GM18498 (cell line): ENCODE measurements around the gene KLF6.
A peak's percentile ranks its signal among the peaks of the same experiment; 100 is the strongest.

Source experiments
- ATAC-seq: cut with Tn5 transposase; IDR thresholded peaks from one replicate; pipeline ENCODE4 v1.9.1; 2021; ENCODE audit warnings: mild to moderate bottlenecking, moderate library complexity; ENCODE audit not compliant: unreplicated experiment

The KLF6 gene

DNA sequence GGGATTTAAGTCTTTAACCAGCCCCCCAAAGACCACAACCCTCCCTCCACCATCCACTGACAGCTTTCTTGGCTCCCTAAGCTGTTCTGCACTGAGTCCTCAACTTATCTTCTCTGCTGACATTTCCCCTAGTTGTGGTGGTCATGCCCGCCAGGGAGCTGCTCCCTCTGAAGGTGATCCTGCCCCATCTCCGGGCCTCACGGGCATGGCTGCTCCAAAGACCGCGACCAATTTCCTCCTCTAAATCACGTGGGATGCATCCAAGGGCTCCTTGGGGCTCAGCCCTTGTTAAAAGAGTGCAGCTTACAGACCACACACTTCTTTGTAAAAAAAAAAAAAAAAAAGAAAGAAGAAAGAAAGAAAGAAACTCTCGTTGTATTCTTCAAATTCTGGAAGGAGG lies 27.1 kb upstream of the KLF6 start:
- ATAC-seq, result no peak

DNA sequence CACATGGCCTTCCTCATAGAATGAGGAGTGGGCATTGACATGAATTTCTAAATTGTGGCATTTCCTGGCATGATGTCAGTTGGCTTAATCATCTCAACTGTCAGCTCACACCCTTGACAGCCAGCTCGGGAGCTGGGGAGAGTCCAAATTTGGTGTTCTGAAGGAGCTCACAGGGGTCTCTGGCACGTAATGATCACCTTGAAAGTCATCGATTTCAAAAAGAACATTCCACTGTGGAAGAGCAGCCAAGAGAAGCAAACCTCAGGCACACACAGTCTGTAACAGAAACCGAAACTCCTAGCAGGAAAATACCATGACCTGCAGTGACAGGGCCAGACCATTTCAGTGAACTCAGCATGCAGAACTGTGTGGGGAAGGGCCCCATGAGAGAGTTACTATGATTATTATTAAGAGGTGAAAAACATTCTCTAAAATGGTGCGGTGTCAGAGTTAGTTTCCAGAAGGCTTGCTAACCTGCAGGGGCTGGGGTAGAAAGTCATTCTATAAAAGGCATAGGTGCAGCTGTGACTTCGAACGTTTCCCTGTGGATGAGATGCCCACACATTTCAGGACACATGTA lies 26.4 kb upstream of the KLF6 start:
- ATAC-seq, result peak; percentile 80

- no peak for ATAC-seq
These were observed 23.7 kb upstream of the KLF6 start for GRCh38 chr10:3808689-3809199.

DNA sequence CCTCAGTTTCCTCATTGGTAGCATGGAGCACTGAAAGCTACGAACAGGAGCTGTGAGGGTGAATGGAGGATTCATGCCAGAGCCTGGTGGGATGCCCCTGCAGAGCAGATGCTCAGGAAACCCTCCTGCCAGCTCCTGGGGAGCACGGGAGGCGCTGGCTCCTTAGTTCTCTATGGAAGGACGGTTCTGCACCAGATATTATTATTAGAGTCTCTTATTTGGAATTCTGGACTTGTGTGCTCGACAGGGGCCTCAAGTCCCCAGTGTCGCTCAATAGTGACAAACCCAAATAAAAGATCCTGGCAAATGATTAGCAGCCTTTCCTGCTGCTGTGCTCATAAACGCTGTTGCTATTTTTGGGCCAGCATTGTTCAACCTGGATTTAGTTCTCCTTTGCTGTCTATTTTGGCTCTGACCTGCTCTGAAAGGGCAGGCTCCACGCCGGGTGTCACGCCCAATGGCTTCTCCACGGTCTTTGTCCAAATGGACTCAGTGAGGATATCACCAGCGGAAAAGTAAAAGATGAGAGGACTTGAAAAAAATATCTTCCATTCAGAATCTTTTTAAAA lies 23.0 kb upstream of the KLF6 start:
- ATAC-seq, result no peak

DNA sequence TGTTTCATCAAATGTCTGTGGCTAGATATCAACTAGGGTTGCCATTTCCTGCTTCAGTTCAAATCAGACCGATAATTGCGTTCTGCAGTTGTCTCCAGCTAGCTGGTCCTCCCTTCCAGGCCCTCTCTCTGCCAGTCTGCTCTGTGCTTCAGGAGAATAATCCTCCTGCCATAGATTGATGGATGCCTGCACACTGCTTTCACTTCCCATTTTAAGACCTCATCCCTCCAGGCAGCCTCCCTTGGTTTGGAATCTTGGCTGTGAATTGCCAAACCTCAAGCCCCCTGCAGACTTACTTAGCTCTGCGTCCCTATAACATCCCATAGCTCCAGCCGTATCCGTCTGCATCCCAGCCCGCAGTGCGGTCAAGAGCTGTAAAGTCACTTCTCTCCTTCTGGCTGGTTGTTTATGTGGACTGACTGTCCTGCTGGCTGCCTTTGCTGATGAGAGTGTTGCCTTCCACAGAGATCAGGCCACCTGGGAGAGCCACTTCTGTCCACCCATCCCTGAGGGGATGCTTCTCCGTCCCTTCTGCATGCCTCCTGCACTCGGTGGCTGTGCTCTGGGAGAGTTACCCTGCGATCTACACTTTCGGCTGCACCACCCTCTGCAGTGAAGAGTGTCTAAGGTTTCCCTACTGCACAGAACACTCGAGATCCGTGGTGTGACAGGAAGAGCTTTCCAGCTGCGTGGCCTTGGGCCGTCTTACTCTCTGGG lies 22.4 kb upstream of the KLF6 start:
- ATAC-seq, result no peak

- no peak for ATAC-seq
These were observed 21.6 kb upstream of the KLF6 start for GRCh38 chr10:3806603-3807002.

DNA sequence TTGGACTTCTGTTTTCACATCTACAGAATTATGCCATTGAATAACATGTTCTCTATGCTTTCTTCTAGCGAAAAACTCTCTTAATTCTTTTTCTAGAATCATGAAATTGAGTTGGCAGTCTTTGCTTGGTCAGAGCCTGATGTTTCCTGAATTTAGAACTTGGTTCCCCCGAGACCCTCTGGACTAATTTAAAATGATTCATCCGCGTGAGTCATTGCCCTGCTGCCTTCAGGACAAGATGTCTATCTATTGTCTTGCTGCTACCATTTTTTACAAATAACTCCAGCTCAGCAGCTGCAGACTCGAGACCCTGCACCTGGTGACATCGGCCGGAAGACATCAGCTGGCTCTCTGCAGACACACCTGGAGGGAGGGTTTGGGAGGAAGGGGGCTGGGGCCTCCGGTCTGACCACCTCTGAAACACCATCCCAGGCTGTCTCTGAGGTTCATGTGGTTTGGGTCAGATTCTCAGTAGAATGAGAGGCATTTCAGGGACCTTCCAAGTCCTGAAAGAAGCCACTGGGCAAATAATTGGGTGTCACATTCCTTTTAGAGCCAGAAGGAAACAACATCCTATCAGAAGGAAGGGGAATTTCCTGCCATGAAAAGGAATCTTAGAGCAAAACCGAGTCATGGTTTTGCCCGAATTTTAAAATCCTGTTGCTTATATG lies 20.9 kb upstream of the KLF6 start:
- no peak for ATAC-seq

DNA sequence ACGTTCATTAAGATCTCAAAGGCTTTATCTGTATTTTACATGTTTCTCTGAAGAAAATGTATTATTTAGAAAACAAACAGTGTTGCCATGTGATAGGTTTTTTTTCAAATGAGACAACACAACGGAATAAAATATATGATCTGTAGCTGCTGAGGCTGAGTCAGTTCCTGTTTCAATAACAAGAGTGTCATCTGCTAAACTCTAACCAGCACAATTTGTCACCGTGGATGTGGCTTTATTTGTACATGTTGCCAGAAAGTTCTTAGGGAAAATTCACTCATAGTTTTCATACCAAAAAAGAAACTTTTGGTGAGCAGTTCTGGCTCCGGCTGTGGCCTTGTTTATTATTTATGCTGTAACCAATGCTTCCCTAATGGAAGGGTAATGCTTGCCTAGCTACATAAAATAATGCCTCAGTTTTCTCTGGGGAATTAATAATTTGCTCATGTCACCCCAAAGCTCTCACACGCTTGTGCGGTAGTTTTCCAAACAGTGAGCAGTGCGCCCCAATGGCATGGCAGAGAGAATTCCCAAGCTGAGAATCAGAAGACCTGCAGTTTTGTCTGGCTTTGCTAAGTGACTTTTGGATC lies 20.3 kb upstream of the KLF6 start:
- ATAC-seq, result peak; percentile 48

- ATAC-seq, result no peak
These were observed 19.1 kb upstream of the KLF6 start for GRCh38 chr10:3803927-3804741.

GRCh38 chr10:3803295-3803926 lies 18.4 kb upstream of the KLF6 start:
- no peak for ATAC-seq

DNA sequence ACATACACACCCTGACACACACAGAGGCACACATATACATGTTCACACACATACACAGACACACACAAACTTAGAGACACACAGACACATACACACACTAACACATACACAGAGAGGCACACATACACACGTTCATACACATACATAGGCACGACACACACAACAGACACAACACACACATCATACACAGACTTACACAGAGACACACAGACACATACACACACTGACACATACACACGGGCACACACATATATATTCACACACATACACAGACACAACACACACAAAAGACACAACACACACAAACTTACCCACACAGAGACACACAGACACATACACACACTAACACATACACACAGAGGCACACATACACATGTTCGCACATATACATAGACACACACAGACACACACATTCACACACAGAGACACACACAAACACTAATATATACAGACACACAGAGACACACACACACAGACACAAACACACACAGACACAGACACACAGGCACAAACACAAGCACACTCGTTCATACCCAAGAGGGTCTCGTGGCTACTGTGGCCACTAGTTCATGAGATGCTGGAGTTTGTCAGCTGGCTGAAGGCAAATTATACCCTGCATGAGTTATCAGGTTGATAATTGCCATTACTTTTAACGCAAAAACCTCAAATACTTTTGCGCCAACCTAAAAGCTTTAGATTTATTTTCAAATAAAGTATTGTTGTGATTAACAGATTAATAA lies 17.7 kb upstream of the KLF6 start:
- no peak for ATAC-seq

DNA sequence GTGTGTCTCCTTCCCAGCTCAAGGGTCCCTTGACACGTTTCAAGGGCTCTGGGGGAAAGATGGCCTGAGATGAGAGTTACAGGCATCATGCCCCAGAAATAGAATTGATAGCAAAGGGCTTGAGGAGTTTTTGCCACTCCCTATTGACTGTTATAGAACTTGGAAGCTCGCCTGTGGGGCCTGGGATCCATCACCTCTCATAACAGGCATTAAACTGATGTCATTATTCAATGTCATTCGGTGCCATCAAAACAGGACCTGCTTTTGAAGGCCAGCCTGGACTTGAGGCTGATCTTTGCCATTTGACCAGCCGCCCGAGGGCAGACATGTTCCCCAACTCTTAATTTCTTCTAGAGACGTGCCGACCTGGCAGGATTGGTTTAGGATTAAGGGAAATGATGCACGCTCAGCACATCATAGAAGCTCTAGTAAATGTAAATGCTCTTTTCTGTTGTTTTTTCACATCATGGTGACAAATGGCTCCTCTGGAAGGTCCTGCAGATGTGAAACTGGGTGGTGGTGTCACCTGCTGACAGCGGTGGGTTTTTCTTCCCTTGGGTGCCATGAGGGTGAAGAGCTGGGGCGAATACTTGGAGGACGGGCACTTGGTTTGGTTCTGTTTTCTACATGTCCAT lies 16.7 kb upstream of the KLF6 start:
- no peak for ATAC-seq

DNA sequence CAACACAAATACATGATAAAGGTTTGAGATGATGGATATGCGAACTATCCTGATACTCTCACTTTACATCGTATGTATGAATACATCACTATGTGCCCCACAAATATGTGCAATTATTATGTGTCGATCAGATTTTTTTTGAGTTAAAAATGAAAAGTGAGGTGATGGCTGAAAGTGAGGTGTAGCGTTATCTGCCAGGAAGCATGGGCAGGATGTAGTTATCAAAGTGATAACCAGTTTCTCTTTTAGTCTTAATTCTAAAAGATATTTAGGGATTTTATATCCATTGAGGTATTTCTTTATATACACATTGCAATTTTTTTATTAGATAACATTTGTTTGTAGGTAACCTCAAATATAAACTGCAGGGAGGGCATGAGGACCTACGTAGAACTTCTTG lies 15.6 kb upstream of the KLF6 start:
- no peak for ATAC-seq

DNA sequence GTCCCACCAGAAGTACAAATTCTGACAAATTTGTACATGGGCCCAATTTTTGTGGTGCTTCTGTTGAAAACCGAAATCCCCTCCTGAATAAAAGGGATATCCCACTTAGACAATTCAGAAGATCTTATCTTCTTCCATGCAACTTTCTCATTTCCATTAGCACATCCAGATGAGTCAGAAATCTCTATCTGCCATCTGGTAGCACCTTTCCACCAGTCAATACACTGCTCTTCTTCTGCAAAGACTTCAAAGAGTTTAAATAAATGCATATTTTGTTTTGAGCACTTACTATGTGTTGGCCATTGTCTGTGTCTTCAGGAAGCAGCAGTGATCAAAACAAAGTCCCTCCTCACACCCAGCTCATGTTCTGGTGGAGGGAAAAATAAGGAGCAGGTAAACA lies 12.7 kb upstream of the KLF6 start:
- ATAC-seq, result no peak

DNA sequence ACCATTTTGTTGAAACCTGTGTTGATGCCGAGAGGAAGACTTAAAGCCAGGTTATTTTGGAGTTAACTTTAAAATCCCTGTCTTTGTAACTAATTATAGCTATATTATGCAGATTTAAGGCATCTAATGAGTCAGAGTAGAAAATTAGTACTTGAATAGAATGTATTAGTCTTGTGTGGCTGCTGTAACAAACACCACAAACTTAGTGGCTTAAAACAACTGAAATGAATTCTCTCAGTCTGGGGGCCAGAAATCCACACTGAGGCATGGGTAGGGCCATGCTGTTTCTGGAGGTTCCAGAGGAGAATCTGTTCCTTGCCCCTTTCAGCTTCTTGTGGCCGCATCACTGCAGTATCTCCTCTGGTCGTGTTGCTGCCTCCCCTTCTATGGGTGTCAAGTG lies 8.5 kb upstream of the KLF6 start:
- no peak for ATAC-seq

DNA sequence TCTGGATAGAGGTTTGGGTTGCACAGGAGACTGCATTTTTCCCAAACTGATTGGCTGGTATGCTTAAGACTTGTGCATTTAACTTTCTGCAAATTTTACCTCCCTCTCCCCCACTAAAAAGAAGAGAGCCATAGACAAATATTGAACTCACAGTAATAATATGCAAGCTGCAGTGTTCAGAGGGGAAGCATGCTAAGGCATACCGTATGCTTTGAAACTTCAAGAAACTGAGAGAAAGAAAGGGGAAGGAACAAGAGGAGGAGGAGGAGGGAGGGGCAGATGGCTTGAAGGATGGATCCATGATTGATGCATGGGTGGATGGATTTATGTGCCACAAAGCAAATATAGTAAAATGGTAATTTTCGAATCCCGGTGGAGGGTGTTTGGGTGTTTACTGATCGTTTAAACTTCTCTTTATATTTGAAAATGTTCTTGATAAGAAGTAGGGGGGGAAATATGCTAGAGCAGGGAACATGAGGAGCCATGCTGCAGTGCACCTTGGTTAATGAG lies 7.8 kb upstream of the KLF6 start:
- no peak for ATAC-seq

DNA sequence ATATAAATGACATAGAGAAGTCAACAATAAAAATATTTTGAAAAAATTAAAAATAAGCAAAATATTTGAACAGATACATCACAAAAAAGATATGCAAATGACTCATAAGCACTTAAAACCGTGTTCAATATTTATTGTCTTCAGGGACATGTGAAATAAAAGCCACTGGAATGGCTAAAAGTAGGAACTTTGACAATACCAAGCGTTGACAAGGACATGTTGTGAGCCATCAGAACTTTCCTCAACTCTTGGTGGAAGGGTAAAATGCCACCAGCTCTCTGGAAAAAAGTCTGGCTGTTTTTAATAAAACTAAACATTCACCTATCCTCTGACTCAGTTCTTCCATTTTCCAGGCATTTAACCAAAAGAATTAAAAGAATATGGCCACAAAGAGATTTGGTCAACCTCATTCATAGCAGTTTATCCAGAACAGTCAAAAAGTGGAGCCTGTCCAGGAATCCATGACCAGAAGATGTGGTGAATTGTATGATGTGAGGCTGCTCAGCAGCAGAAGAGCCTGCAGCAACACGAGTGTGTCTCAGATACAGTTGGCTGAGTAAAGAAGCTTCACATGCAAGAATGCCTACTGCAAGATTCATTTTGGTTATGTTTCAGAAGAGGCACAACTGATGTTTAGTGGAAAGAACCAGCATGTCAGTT lies 7.1 kb upstream of the KLF6 start:
- no peak for ATAC-seq

DNA sequence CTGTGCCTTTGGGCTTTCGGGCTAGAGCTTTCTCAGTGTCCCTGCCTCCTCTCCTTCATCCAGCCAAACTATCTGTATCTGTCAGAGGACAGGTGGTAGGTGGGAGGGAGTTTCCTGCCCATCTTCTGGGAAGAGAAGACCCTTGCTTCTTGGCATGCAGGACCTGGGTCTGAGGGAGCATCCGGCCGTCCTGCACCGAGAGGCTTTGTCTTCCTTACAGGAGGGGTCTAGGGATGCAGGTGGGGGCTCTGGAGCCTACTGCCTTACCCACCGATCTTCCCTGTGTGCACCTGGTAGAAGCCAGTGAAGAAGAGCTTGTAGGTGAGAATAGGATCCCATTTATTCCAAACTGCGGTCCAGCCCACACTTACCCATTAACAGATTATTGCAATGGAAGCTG lies 5.8 kb upstream of the KLF6 start:
- no peak for ATAC-seq
